DMS114 treated with DMSO at 0.1 percent for 48 hours (cell line): ENCODE data around the gene SRRT.
"Not testable (repeated sequence)": the region's sequence is repeated elsewhere in the genome, so short reads cannot be mapped to it uniquely, and the experiment has no call there.

Experiments used
- DNase-seq: peaks from one replicate; lab custom pipeline; 2025; ENCODE audit not compliant: unreplicated experiment; lab: John Stamatoyannopoulos, UW

The SRRT gene

GRCh38 chr7:100854146-100854895 lies 20.6 kb upstream of the SRRT start:
- DNase-seq = no peak

GRCh38 chr7:100854899-100855298 lies 20.0 kb upstream of the SRRT start:
- not testable (repeated sequence) for DNase-seq

DNA sequence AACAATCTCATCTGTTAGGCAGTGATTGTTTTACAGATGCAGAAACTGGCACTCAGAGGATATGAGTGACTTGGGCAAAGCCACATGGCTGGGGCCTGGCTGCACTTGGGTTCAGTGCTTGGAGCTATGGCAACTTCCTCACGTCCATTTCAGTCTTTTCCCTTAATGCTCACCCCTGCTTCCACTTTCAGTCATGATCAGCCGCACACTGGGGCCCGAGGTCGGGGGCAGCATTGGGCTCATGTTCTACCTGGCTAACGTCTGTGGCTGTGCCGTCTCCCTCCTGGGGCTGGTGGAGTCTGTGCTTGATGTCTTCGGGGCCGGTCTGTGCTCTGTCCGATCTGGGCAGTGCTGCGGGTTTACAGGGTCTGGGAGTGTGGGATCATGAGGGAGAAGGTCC lies 19.4 kb upstream of the SRRT start:
- no peak for DNase-seq

DNA sequence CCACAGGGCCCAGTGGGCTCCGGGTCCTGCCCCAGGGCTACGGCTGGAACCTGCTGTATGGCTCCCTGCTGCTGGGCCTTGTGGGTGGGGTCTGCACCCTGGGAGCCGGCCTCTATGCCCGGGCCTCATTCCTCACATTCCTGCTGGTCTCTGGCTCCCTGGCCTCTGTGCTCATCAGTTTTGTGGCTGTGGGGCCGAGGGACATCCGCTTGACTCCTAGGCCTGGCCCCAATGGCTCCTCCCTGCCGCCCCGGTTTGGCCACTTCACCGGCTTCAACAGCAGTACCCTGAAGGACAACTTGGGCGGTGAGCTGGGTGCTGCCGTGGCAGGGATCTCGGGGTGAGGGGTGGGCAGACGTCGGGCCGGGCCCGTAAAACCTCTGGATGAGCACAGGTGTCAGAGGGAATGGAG lies 18.0 kb upstream of the SRRT start:
- DNase-seq = no peak

GRCh38 chr7:100859856-100860255 lies 15.0 kb upstream of the SRRT start:
- no peak for DNase-seq

GRCh38 chr7:100860702-100861615 lies 13.9 kb upstream of the SRRT start:
- DNase-seq = no peak

GRCh38 chr7:100861616-100861985 lies 13.3 kb upstream of the SRRT start:
- no peak for DNase-seq

DNA sequence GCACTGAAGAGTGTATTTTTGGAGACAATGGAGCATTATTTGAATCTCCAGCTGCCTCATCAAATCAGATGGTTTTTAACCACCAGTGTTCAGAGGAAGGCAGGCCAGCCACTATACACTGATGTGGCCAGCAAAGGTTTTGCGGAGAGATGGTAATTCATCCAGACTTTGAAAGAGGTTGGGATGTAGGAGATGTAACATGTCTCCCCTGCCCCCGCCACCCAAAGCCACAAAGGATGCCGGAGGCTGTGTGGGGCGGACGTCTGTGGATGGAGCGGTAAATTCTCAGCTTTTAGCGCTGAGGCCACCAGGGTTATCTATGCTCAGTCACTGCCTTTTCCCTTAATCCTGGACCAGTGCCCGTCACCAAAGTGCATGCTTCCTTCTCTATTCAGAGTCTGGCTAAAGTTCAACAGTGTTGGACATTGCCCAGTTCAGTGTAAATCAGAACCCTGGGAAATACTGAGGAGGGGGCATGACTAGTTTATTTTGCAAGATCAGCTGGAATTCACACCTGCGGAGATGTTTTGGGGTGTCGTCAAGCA lies 11.4 kb upstream of the SRRT start:
- DNase-seq = no peak

- no peak for DNase-seq
These were observed 10.5 kb upstream of the SRRT start for GRCh38 chr7:100864263-100864845.

- no peak for DNase-seq
These were observed 9.5 kb upstream of the SRRT start for GRCh38 chr7:100865372-100865911.

DNA sequence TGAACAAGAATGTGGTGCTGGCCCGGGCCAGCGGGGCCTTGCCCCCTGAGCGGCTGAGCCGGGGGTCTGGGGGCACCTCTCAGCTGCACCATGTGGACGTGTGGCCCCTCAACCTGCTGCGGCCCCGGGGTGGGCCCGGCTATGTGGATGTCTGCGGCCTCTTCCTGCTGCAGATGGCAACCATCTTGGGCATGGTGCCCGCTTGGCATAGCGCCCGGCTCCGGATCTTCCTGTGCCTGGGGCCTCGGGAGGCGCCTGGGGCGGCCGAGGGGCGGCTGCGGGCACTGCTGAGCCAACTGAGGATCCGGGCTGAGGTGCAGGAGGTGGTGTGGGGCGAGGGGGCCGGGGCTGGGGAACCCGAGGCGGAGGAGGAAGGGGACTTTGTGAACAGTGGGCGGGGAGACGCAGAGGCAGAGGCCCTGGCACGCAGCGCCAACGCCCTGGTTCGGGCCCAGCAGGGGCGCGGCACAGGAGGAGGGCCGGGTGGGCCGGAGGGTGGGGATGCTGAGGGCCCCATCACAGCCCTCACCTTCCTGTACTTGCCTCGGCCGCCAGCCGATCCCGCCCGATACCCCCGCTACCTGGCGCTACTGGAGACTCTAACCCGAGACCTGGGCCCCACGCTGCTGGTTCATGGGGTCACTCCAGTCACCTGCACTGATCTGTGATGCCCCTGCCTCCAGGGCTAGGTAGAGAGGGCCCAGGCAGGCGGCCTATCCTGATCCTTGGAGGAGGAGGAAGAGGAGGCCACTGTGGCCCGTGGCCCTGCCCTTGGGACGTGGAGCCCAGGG lies 8.8 kb upstream of the SRRT start:
- no peak for DNase-seq

DNA sequence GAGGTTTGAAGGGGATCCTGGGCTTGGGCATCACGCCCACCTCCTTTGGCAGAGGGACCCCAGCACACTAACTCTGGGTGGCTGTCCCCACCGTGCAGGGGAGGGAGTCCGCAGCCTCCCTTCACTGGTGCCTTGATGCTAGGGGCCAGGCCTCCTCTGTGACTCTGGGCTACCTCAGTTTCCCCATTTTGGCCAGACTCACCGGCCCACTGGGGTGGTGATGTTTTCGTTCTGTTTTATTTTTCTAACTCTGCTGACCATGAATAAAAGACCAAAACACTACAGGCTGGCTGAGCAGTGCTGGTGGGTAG lies 8.2 kb upstream of the SRRT start:
- no peak for DNase-seq

DNA sequence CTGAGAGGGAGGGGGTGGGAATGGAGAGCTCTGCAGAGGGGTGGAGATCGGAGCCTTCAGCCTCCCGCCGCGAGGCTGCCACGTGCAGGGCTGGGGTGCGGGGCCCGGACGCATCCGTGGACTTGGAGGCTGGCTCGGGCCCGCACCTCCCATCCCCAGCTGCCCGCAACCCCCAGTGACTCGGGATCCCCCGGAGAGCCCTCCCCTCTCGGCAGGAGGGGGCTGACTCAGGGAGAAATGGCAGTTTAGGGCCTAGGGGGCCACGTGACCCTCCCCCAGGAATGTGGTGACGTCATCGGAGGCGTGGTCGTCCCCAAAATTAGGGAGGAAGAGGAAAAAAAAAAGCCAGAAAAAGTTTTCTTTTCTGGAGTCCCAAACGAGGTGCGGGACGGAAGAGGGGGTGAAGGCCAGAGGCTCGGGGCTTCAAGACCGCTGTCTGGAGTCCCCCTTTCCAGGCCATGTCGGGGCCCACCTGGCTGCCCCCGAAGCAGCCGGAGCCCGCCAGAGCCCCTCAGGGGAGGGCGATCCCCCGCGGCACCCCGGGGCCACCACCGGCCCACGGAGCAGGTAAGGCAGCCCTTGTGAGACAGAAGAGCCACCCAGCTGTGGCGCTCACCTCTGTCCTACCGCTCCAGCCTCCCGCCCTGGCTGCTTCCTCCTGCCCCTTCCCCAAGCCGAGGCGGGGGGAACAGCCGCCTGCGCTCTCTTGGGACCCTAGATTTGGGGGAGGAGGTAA lies 7.7 kb upstream of the SRRT start, which contains the start of gene TRIP6:
Gene TRIP6 (plus strand): TSS at position 348 of the 736 bp plus-strand sequence. CDS start 111 bp downstream, at position 459.
- no peak for DNase-seq

DNA sequence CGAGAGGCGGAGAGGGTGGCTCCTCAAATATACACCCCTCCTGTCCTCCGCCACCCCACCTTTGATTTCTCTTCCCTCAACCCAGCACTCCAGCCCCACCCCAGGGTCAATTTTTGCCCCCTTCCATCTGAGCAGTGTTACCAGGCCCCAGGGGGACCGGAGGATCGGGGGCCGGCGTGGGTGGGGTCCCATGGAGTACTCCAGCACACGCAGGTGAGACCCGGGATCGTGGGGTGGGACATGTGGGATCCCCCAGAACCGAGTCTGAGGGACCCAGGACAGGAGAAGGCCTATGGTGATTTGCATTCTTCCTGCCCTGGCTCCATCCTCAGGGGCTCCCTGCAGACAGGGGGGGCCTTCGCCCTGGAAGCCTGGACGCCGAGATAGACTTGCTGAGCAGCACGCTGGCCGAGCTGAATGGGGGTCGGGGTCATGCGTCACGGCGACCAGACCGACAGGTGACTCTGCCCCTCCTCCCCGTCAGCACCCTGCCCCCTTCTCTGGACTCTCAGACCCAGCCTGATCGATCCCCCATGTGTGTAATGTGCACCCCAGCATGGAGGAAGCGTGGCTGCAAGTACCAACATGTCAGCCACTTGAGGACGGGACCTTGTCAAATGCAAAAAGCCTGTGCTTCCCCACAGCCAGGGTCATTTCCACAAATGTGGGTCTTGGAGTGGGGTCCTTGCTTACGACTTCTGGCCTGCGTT lies 7.0 kb upstream of the SRRT start:
- no peak for DNase-seq

DNA sequence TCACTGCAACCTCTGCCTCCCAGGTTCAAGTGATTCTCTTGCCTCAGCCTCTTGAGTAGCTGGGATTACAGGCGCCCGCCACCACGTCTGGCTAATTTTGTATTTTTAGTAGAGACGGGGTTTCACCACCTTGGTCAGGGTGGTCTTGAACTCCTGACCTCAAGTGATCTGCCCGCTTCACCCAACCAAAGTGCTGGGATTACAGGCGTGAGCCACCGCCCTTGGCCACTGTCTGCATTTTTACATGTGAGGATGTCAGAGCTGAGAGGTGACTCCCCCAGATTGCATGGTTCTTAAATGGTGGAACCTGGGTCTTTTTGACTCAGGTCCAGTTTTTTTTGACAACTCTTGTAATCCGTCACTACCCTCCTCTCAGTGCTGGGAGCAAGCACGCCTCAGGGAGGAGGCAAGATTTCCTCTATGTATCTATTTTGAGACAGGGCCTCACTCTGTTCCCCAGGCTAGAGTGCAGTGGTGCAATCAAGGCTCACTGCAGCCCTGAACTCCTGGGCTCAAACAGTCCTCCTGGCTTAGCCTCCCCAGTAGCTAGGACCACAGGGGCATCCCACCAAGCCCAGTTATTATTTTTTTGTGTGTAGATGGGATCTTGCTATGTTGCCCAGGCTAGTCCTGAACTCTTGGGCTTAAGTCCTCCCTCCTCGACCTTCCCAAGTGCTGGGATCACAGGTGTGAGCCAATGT lies 1.2 kb upstream of the SRRT start:
- DNase-seq = no peak

DNA sequence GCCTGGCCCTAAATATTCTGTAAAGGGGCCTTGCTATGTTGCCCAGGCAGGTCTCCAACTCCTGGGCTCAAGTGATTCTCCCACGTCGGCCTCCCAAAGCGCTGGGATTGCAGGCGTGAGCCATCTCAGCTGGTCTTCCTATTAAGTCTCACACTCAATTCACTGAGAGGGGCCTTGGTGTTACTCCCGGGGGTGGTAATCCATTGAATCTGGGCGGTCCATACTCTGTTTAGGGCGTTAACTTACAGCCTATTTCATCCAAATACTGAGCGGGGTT lies 665 bp upstream of the SRRT start:
- no peak for DNase-seq

DNA sequence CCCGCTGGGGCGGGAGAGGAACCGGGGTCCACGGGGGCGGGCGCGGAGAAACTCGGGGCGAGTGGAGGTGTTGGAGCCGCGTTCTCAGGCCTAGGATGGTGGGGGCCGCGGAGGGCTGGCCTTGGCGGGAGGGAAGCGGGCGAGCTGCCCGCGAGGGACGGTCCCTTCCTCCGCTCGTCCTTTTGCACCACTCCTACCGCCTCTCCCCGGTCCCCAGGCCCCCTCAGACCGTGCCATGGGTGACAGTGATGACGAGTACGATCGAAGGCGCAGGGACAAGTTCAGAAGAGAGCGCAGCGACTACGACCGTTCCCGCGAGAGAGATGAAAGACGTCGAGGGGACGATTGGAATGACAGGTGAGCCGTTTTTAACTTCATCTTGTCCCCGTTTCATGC lies 451 bp downstream of the SRRT start:
- DNase-seq = no peak

DNA sequence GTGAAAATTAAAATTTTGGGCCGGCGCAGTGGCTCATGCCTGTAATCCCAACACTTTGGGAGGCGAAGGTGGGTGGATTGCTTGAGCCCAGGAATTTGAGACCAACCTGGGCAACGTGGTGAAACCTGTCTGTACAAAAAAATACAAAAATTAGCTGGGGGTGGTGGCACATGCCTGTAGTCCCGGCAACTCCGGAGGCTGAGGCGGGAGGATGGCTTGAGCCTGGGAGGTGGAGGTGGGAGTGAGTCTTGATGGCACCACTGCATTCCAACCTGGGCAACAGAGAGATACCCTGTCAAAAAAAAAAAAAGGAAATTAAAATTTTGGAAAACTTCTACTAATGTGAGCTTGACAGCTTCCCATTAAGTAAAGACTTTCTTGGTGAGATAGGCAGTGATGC lies 3.1 kb downstream of the SRRT start:
- DNase-seq = no peak

- DNase-seq = no peak
These were observed 3.8 kb downstream of the SRRT start for GRCh38 chr7:100878685-100879084.
